HEK293 (cell line): ENCODE data around the gene PARP2.

ENCODE experiments used
- EGR2 ChIP-seq: fragments of 450-650 bp; formaldehyde crosslinking; IDR thresholded peaks from 2 replicates; pipeline ENCODE4 v1.5.1; 2016; ENCODE audit warnings: low read depth, missing biosample characterization, missing genetic modification characterization
- KLF8 ChIP-seq: fragments of 450-650 bp; formaldehyde crosslinking; IDR thresholded peaks from 2 replicates; pipeline ENCODE4 v1.5.1; 2016; ENCODE audit warnings: missing biosample characterization, missing genetic modification characterization
- PATZ1 ChIP-seq: fragments of 450-650 bp; formaldehyde crosslinking; IDR thresholded peaks from 2 replicates; pipeline ENCODE4 v1.5.1; 2016; ENCODE audit warnings: missing biosample characterization, missing genetic modification characterization
- SP2 ChIP-seq: fragments of 450-650 bp; formaldehyde crosslinking; IDR thresholded peaks from 2 replicates; pipeline ENCODE4 v1.5.1; 2016; ENCODE audit warnings: missing biosample characterization, missing genetic modification characterization
- ZBTB17 ChIP-seq: fragments of 450-650 bp; formaldehyde crosslinking; IDR thresholded peaks from 2 replicates; pipeline ENCODE4 v1.5.1; 2016; ENCODE audit warnings: missing biosample characterization, missing genetic modification characterization
- ZBTB21 ChIP-seq: fragments of 450-650 bp; formaldehyde crosslinking; IDR thresholded peaks from 2 replicates; pipeline ENCODE4 v1.5.1; 2017; ENCODE audit warnings: missing biosample characterization, missing genetic modification characterization
- ZBTB48 ChIP-seq: fragments of 450-650 bp; formaldehyde crosslinking; IDR thresholded peaks from 2 replicates; pipeline ENCODE4 v1.5.1; 2016; ENCODE audit warnings: missing biosample characterization, missing genetic modification characterization
- ZBTB8A ChIP-seq: fragments of 450-650 bp; formaldehyde crosslinking; IDR thresholded peaks from 2 replicates; pipeline ENCODE4 v1.5.1; 2016; ENCODE audit warnings: missing biosample characterization, missing genetic modification characterization
- ZNF157 ChIP-seq: fragments of 450-650 bp; formaldehyde crosslinking; IDR thresholded peaks from 2 replicates; pipeline ENCODE4 v1.5.1; 2016; ENCODE audit warnings: missing biosample characterization, missing genetic modification characterization
- ZNF2 ChIP-seq: fragments of 450-650 bp; formaldehyde crosslinking; IDR thresholded peaks from 2 replicates; pipeline ENCODE4 v1.5.1; 2016; ENCODE audit warnings: missing biosample characterization, missing genetic modification characterization
- ZNF335 ChIP-seq: fragments of 450-650 bp; formaldehyde crosslinking; conservative IDR thresholded peaks from 2 replicates; pipeline ENCODE4 v1.5.1; 2016; ENCODE audit warnings: missing biosample characterization, missing genetic modification characterization
- ZNF398 ChIP-seq: fragments of 450-650 bp; formaldehyde crosslinking; IDR thresholded peaks from 2 replicates; pipeline ENCODE4 v1.5.1; 2017; ENCODE audit warnings: missing biosample characterization, missing genetic modification characterization
- ZNF555 ChIP-seq: fragments of 450-650 bp; formaldehyde crosslinking; conservative IDR thresholded peaks from 2 replicates; pipeline ENCODE4 v1.5.1; 2017; ENCODE audit warnings: missing biosample characterization, mild to moderate bottlenecking, missing genetic modification characterization, inconsistent platforms
- ZNF660 ChIP-seq: fragments of 450-650 bp; IDR thresholded peaks from 2 replicates; pipeline ENCODE4 v1.5.1; 2018; ENCODE audit warnings: missing biosample characterization, mild to moderate bottlenecking, missing genetic modification characterization
- ZNF76 ChIP-seq: fragments of 450-650 bp; formaldehyde crosslinking; IDR thresholded peaks from 2 replicates; pipeline ENCODE4; 2016; ENCODE audit warnings: low read depth, missing biosample characterization, missing genetic modification characterization, borderline replicate concordance
- TF ChIP-seq, protein P1 (sequence below): fragments of 450-650 bp; formaldehyde crosslinking; IDR thresholded peaks from 2 replicates; pipeline ENCODE4 v1.5.1; 2016; ENCODE audit warnings: missing biosample characterization, missing genetic modification characterization, low read depth
- TF ChIP-seq, protein P2 (sequence below): fragments of 450-650 bp; formaldehyde crosslinking; IDR thresholded peaks from 2 replicates; pipeline ENCODE4 v1.5.1; 2016; ENCODE audit warnings: missing biosample characterization, missing genetic modification characterization
- TF ChIP-seq, protein P3 (sequence below): fragments of 450-650 bp; formaldehyde crosslinking; IDR thresholded peaks from 2 replicates; pipeline ENCODE4 v1.5.1; 2016; ENCODE audit warnings: missing biosample characterization, missing genetic modification characterization
- TF ChIP-seq, protein P4 (sequence below): fragments of 450-650 bp; IDR thresholded peaks from 2 replicates; pipeline ENCODE4 v1.5.1; 2018; ENCODE audit warnings: missing biosample characterization, missing genetic modification characterization
- TF ChIP-seq, protein P5 (sequence below): fragments of 450-650 bp; formaldehyde crosslinking; IDR thresholded peaks from 2 replicates; pipeline ENCODE4 v1.5.1; 2017; ENCODE audit warnings: missing biosample characterization, missing genetic modification characterization
- TF ChIP-seq, protein P6 (sequence below): fragments of 450-650 bp; formaldehyde crosslinking; IDR thresholded peaks from 2 replicates; pipeline ENCODE4 v1.5.1; 2016; ENCODE audit warnings: missing biosample characterization, missing genetic modification characterization
- TF ChIP-seq, protein P7 (sequence below): fragments of 450-650 bp; formaldehyde crosslinking; IDR thresholded peaks from 2 replicates; pipeline ENCODE4 v1.5.1; 2016; ENCODE audit warnings: missing biosample characterization, missing genetic modification characterization

Gene PARP2

DNA sequence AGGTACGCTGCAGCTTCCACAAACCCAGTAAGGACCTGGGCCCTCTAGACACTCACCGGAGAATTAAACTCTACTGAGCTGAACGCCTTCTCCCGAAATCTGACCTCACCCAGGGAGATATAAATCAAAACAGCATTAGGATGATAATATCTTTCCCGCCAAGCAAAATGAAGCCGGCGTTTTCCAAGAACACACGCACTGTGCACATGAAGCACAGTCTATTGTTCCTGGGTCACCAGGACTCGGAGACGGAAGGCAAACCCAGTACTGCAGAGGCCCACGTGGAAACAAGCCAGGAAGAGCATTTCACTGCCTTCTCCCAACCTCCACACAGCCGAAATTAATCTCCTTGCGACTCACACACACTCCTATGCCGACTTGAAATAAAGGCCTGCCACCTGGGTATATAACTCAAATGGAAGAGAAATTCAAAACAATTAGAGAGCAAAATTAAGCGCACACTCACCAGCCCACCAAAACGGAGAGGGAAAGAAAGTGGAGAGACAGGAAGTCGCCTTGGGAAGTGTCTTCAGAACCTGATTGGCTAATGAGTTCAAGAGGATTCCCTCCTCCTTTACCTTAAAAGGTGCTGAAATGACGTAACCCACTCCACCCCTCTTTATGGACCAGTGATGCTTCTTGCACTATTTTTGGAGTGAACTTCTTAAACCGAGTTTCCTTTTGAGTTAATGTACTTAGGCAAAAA, 10.5 kb upstream of the PARP2 start, which contains the start of gene CCNB1IP1 (continued):
- TF ChIP-seq PATZ1 (tag by site-specific recombination), result peak; percentile 30; the same call in 1 of the 2 replicates
- TF ChIP-seq SP2 (tag by site-specific recombination), result peak; percentile 59
- TF ChIP-seq ZBTB21 (tag by site-specific recombination), result 0 out of 2 replicates have a peak, but pooled peaks have one; percentile 28
- peak; percentile 57 for TF ChIP-seq KLF8
- peak; percentile 79 for TF ChIP-seq ZNF335
- TF ChIP-seq, protein P1, sequence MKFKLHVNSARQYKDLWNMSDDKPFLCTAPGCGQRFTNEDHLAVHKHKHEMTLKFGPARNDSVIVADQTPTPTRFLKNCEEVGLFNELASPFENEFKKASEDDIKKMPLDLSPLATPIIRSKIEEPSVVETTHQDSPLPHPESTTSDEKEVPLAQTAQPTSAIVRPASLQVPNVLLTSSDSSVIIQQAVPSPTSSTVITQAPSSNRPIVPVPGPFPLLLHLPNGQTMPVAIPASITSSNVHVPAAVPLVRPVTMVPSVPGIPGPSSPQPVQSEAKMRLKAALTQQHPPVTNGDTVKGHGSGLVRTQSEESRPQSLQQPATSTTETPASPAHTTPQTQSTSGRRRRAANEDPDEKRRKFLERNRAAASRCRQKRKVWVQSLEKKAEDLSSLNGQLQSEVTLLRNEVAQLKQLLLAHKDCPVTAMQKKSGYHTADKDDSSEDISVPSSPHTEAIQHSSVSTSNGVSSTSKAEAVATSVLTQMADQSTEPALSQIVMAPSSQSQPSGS, result peak; percentile 99
- TF ChIP-seq ZBTB48 (tag by site-specific recombination), result no peak
- TF ChIP-seq, protein P2, sequence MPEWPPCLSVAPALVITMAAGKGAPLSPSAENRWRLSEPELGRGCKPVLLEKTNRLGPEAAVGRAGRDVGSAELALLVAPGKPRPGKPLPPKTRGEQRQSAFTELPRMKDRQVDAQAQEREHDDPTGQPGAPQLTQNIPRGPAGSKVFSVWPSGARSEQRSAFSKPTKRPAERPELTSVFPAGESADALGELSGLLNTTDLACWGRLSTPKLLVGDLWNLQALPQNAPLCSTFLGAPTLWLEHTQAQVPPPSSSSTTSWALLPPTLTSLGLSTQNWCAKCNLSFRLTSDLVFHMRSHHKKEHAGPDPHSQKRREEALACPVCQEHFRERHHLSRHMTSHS (tag by site-specific recombination), result no peak
- TF ChIP-seq ZNF157 (tag by site-specific recombination), result no peak
- 0 out of 2 replicates have a peak, but pooled peaks have one; percentile 12 for TF ChIP-seq ZNF398
- TF ChIP-seq ZNF555 (tag by site-specific recombination), result no peak
- peak; percentile 52 for TF ChIP-seq ZBTB8A (tag by site-specific recombination)
- TF ChIP-seq, protein P3, sequence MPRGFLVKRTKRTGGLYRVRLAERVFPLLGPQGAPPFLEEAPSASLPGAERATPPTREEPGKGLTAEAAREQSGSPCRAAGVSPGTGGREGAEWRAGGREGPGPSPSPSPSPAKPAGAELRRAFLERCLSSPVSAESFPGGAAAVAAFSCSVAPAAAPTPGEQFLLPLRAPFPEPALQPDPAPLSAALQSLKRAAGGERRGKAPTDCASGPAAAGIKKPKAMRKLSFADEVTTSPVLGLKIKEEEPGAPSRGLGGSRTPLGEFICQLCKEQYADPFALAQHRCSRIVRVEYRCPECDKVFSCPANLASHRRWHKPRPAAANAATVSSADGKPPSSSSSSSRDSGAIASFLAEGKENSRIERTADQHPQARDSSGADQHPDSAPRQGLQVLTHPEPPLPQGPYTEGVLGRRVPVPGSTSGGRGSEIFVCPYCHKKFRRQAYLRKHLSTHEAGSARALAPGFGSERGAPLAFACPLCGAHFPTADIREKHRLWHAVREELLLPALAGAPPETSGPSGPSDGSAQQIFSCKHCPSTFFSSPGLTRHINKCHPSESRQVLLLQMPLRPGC, result peak; percentile 29; the same call in 1 of the 2 replicates
- TF ChIP-seq, protein P4, sequence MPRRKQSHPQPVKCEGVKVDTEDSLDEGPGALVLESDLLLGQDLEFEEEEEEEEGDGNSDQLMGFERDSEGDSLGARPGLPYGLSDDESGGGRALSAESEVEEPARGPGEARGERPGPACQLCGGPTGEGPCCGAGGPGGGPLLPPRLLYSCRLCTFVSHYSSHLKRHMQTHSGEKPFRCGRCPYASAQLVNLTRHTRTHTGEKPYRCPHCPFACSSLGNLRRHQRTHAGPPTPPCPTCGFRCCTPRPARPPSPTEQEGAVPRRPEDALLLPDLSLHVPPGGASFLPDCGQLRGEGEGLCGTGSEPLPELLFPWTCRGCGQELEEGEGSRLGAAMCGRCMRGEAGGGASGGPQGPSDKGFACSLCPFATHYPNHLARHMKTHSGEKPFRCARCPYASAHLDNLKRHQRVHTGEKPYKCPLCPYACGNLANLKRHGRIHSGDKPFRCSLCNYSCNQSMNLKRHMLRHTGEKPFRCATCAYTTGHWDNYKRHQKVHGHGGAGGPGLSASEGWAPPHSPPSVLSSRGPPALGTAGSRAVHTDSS (tag by site-specific recombination), result no peak
- TF ChIP-seq, protein P5, sequence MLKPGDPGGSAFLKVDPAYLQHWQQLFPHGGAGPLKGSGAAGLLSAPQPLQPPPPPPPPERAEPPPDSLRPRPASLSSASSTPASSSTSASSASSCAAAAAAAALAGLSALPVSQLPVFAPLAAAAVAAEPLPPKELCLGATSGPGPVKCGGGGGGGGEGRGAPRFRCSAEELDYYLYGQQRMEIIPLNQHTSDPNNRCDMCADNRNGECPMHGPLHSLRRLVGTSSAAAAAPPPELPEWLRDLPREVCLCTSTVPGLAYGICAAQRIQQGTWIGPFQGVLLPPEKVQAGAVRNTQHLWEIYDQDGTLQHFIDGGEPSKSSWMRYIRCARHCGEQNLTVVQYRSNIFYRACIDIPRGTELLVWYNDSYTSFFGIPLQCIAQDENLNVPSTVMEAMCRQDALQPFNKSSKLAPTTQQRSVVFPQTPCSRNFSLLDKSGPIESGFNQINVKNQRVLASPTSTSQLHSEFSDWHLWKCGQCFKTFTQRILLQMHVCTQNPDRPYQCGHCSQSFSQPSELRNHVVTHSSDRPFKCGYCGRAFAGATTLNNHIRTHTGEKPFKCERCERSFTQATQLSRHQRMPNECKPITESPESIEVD, result peak; percentile 55; the same call in 1 of the 2 replicates
- TF ChIP-seq ZBTB17 (tag by site-specific recombination), result peak; percentile 39; the same call in 1 of the 2 replicates
- peak; percentile 27; the same call in 1 of the 2 replicates for TF ChIP-seq ZNF76 (tag by site-specific recombination)
- TF ChIP-seq, protein P6, sequence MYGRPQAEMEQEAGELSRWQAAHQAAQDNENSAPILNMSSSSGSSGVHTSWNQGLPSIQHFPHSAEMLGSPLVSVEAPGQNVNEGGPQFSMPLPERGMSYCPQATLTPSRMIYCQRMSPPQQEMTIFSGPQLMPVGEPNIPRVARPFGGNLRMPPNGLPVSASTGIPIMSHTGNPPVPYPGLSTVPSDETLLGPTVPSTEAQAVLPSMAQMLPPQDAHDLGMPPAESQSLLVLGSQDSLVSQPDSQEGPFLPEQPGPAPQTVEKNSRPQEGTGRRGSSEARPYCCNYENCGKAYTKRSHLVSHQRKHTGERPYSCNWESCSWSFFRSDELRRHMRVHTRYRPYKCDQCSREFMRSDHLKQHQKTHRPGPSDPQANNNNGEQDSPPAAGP (tag by site-specific recombination), result peak; percentile 36; the same call in 1 of the 2 replicates
- TF ChIP-seq ZNF660 (tag by site-specific recombination), result 0 out of 2 replicates have a peak, but pooled peaks have one; percentile 22
- no peak for TF ChIP-seq EGR2 (tag by site-specific recombination)
- TF ChIP-seq, protein P7, sequence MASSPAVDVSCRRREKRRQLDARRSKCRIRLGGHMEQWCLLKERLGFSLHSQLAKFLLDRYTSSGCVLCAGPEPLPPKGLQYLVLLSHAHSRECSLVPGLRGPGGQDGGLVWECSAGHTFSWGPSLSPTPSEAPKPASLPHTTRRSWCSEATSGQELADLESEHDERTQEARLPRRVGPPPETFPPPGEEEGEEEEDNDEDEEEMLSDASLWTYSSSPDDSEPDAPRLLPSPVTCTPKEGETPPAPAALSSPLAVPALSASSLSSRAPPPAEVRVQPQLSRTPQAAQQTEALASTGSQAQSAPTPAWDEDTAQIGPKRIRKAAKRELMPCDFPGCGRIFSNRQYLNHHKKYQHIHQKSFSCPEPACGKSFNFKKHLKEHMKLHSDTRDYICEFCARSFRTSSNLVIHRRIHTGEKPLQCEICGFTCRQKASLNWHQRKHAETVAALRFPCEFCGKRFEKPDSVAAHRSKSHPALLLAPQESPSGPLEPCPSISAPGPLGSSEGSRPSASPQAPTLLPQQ (tag by site-specific recombination), result peak; percentile 40; the same call in 1 of the 2 replicates
- peak; percentile 70; the same call in 1 of the 2 replicates for TF ChIP-seq ZNF2 (tag by site-specific recombination)
- TF ChIP-seq, all 188 proteins: peak for 33
